ENCODE results near the gene IL6R.

Gene IL6R

GRCh38 chr1:154443274-154444013 is 38.3 kb downstream of the IL6R start:
- H3K4me3 ChIP-seq (replicated peaks; ENCODE audit: insufficient read depth, low read length): no peak overlapping the region
- H3K27ac ChIP-seq (replicated peaks): no peak overlapping the region
- no peak for TF ChIP-seq GABPA (IDR thresholded peaks at IDR 0.05; ENCODE audit: low read depth)
- TF ChIP-seq CTCF (IDR thresholded peaks at IDR 0.05; ENCODE audit: insufficient read depth, low read length): no peak
- TF ChIP-seq, protein P1, sequence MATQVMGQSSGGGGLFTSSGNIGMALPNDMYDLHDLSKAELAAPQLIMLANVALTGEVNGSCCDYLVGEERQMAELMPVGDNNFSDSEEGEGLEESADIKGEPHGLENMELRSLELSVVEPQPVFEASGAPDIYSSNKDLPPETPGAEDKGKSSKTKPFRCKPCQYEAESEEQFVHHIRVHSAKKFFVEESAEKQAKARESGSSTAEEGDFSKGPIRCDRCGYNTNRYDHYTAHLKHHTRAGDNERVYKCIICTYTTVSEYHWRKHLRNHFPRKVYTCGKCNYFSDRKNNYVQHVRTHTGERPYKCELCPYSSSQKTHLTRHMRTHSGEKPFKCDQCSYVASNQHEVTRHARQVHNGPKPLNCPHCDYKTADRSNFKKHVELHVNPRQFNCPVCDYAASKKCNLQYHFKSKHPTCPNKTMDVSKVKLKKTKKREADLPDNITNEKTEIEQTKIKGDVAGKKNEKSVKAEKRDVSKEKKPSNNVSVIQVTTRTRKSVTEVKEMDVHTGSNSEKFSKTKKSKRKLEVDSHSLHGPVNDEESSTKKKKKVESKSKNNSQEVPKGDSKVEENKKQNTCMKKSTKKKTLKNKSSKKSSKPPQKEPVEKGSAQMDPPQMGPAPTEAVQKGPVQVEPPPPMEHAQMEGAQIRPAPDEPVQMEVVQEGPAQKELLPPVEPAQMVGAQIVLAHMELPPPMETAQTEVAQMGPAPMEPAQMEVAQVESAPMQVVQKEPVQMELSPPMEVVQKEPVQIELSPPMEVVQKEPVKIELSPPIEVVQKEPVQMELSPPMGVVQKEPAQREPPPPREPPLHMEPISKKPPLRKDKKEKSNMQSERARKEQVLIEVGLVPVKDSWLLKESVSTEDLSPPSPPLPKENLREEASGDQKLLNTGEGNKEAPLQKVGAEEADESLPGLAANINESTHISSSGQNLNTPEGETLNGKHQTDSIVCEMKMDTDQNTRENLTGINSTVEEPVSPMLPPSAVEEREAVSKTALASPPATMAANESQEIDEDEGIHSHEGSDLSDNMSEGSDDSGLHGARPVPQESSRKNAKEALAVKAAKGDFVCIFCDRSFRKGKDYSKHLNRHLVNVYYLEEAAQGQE (IDR thresholded peaks at IDR 0.05; ENCODE audit: insufficient replicate concordance, low read depth): no peak
- no peak for TF ChIP-seq SPI1 (IDR thresholded peaks at IDR 0.05; ENCODE audit: borderline replicate concordance, low read depth)
- no peak for TF ChIP-seq POLR2AphosphoS5 (IDR thresholded peaks at IDR 0.05; ENCODE audit: low read depth)
- no peak for DNase-seq (ENCODE audit: low read depth in 1 of 2, low spot score in 1 of 2)
- no peaks in the 10 kb centered on the region for H3K27me3 ChIP-seq (ENCODE audit: insufficient read depth, poor library complexity, severe bottlenecking)

DNA sequence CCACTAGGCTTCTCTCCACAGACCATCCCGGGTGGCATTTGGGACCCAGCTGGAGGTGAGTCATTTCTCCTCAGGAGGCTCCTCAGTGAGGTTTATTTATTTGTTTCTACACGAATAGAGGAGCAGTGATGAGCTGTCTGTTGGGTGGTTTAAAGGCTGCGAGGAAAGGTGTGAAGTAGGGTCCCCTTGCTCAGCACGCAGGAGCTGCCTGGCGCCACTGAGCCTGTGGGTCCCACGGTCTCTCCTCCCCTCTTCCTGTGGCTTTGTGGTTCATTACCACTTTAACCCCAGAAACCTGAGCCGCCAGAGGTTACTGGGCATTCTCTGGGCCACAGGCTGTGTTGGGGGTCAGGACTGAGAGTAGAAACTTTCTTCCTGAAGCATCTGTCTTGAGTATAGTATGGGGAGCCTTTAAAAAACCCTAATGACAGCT is 39.9 kb downstream of the IL6R start:
- TF ChIP-seq GABPA (IDR thresholded peaks at IDR 0.05; ENCODE audit: low read depth) (no peak), SPI1 (IDR thresholded peaks at IDR 0.05; ENCODE audit: borderline replicate concordance, low read depth) (no peak), CTCF (IDR thresholded peaks at IDR 0.05; ENCODE audit: insufficient read depth, low read length) (no peak)
- TF ChIP-seq, protein P1 (IDR thresholded peaks at IDR 0.05; ENCODE audit: insufficient replicate concordance, low read depth): no peak
- no peak for DNase-seq (ENCODE audit: low read depth in 1 of 2, low spot score in 1 of 2)
- Histone ChIP-seq H3K27ac (replicated peaks) (no peak overlapping the region), H3K27me3 (ENCODE audit: insufficient read depth, poor library complexity, severe bottlenecking) (no peaks in the 10 kb centered on the region), H3K4me3 (replicated peaks; ENCODE audit: insufficient read depth, low read length) (no peak overlapping the region)

DNA sequence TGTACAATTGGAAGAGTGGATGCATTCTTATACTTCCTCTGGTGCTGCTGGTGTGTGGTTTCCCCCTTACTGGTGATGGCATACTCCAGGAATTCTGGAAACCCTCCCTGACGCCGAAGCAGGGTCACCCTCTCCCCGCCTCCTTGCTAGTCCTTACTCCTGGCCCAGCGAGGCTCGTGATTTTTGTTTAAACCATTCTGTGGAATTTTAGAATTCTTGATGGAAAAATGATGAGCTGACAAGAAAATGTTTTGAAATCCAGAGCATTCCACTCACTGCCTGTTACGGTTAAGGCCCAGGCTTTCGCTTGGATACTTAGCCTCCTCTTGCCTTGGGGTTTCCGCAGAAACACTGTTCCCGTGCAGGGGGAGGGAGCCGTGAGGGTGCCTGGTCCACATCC is 41.1 kb downstream of the IL6R start:
- no peak overlapping the region for H3K27ac ChIP-seq (replicated peaks)
- no peak overlapping the region for H3K4me3 ChIP-seq (replicated peaks; ENCODE audit: insufficient read depth, low read length)
- DNase-seq (ENCODE audit: low read depth in 1 of 2, low spot score in 1 of 2): no peak
- no peaks in the 10 kb centered on the region for H3K27me3 ChIP-seq (ENCODE audit: insufficient read depth, poor library complexity, severe bottlenecking)
- TF ChIP-seq POLR2AphosphoS5 (IDR thresholded peaks at IDR 0.05; ENCODE audit: low read depth) (no peak), CTCF (IDR thresholded peaks at IDR 0.05; ENCODE audit: insufficient read depth, low read length) (no peak), GABPA (IDR thresholded peaks at IDR 0.05; ENCODE audit: low read depth) (no peak), SPI1 (IDR thresholded peaks at IDR 0.05; ENCODE audit: borderline replicate concordance, low read depth) (no peak)
- TF ChIP-seq, protein P1 (IDR thresholded peaks at IDR 0.05; ENCODE audit: insufficient replicate concordance, low read depth): no peak
